ENCODE measurements around the gene PIM3.

The PIM3 gene

GRCh38 chr22:49929211-49929979, 31.2 kb upstream of the PIM3 start:
- no peak for TF ChIP-seq EZH2 (IDR thresholded peaks at IDR 0.05; ENCODE audit: borderline replicate concordance, low read depth, low read length, severe bottlenecking)
- TF ChIP-seq, protein P1, sequence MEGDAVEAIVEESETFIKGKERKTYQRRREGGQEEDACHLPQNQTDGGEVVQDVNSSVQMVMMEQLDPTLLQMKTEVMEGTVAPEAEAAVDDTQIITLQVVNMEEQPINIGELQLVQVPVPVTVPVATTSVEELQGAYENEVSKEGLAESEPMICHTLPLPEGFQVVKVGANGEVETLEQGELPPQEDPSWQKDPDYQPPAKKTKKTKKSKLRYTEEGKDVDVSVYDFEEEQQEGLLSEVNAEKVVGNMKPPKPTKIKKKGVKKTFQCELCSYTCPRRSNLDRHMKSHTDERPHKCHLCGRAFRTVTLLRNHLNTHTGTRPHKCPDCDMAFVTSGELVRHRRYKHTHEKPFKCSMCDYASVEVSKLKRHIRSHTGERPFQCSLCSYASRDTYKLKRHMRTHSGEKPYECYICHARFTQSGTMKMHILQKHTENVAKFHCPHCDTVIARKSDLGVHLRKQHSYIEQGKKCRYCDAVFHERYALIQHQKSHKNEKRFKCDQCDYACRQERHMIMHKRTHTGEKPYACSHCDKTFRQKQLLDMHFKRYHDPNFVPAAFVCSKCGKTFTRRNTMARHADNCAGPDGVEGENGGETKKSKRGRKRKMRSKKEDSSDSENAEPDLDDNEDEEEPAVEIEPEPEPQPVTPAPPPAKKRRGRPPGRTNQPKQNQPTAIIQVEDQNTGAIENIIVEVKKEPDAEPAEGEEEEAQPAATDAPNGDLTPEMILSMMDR (IDR thresholded peaks at IDR 0.05; ENCODE audit: borderline replicate concordance, extremely low read depth, low read length, poor library complexity, severe bottlenecking), result peak; percentile 86
- H3K4me3 ChIP-seq (ENCODE audit: low read depth in 1 of 2, low read length in 2 of 2), result peak overlapping the region in 1 of 2 experiments; percentile 39; a peak in 2 of 4 replicates
- no peak overlapping the region for H3K9ac ChIP-seq (ENCODE audit: low read depth, low read length)
- no peak overlapping the region for H3K27ac ChIP-seq (ENCODE audit: low read length)
- no peaks in the 10 kb centered on the region for H3K27me3 ChIP-seq (ENCODE audit: insufficient read depth, low read length, poor library complexity)
- peak overlapping the region; percentile 54 for H3K4me2 ChIP-seq (ENCODE audit: insufficient read depth, low read length)
- no peaks in the 10 kb centered on the region for H3K36me3 ChIP-seq (ENCODE audit: insufficient read depth, low read length)
- no peaks in the 10 kb centered on the region for H3K79me2 ChIP-seq (ENCODE audit: insufficient read depth, low read length)
- no peak overlapping the region; the same call in 1 of the 2 replicates for H2AFZ ChIP-seq (ENCODE audit: low read depth, low read length)
- DNase-seq, result peak; percentile 62
- H3K9me3 ChIP-seq (ENCODE audit: insufficient read depth, low read length, severe bottlenecking), result no peaks in the 10 kb centered on the region
- ATAC-seq (ENCODE audit: insufficient read depth, low read depth), result peak; percentile 83
- peaks cover 22% of the 10 kb centered on the region for H3K4me1 ChIP-seq (ENCODE audit: insufficient read depth, low read length)
- H4K20me1 ChIP-seq (ENCODE audit: insufficient read depth, low read length), result peaks cover 9% of the 10 kb centered on the region

DNA sequence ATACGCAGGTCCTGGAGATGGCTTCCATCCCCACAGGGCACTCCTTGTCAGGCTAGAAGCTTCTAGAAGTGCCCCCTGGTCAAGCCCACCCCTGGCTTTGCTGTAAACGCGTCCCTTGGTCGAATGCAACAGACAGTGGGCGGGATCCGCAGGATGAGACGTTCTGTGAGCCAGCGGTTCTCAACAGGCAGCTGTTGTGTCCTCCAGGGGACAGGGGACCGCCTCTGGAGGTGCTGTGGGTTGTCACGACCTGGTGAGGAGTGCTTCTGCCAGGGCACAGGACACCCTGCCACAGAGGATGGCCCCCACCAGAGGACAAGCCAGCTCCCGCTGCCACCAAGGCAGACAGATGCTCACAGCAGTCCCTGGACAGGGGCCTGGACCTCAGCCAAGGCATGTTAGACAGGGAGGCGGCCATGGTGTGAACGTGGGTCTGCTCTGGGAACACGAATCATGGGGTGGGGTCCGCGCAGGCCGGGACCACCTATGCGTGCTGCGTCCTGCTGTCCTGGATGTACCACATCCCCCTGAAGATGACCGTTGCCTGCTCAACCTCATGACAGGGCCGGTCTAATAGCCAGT, 30.5 kb upstream of the PIM3 start:
- Histone ChIP-seq H3K9me3 (ENCODE audit: insufficient read depth, low read length, severe bottlenecking) (no peaks in the 10 kb centered on the region), H3K9ac (ENCODE audit: low read depth, low read length) (no peak overlapping the region), H3K4me3 (ENCODE audit: low read depth in 1 of 2, low read length in 2 of 2) (peak overlapping the region in 1 of 2 experiments; percentile 39; a peak in 1 of 4 replicates), H3K4me1 (ENCODE audit: insufficient read depth, low read length) (peaks cover 22% of the 10 kb centered on the region), H4K20me1 (ENCODE audit: insufficient read depth, low read length) (peaks cover 9% of the 10 kb centered on the region), H3K27ac (ENCODE audit: low read length) (no peak overlapping the region), H3K79me2 (ENCODE audit: insufficient read depth, low read length) (no peaks in the 10 kb centered on the region), H3K27me3 (ENCODE audit: insufficient read depth, low read length, poor library complexity) (no peaks in the 10 kb centered on the region), H2AFZ (ENCODE audit: low read depth, low read length) (no peak overlapping the region), H3K36me3 (ENCODE audit: insufficient read depth, low read length) (no peaks in the 10 kb centered on the region), H3K4me2 (ENCODE audit: insufficient read depth, low read length) (peak overlapping the region; percentile 54; the same call in 1 of the 2 replicates)
- DNase-seq, result no peak
- no peak for TF ChIP-seq EZH2 (IDR thresholded peaks at IDR 0.05; ENCODE audit: borderline replicate concordance, low read depth, low read length, severe bottlenecking)
- TF ChIP-seq, protein P1 (IDR thresholded peaks at IDR 0.05; ENCODE audit: borderline replicate concordance, extremely low read depth, low read length, poor library complexity, severe bottlenecking), result no peak
- no peak for ATAC-seq (ENCODE audit: insufficient read depth, low read depth)

DNA sequence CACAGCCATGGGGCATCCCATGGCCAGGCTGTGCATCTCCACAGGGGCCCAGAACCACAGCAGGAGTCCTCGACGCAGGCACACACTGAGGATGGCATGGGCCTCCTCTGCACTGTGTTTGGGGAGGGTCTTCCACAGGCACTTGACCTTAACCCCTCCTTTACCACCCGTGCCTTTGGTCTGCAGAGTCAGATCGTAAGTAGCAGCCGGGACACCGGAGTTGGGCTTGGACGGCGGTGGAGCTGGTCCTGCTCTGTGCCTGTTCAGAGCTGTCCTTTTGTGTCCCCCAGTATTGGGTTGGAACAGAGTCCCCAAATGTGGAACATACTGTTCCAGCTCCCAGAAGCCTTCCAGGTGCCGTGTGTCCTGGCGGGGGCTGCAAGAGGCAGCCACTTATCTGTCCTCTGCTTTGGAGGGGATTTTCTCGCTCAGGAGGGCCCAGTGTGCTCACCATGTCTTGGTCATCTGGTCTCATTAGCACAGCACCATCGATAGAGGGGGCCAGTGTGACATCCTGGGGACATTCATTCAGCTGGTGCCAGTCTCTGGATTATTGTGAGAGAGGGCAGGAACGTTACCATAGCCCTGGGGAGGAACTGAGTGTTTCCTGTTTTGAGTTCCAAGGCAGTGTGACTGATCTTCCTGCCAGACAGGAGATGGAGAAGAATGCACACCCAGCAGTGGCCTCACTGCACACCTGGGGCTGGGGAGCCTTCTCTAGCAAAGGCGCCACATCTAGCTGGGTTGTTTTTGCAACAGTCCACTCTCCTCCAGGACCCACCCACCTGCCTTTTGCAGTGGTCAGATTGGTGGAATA, 29.8 kb upstream of the PIM3 start:
- no peak overlapping the region for H3K4me3 ChIP-seq (ENCODE audit: low read depth in 1 of 2, low read length in 2 of 2)
- H3K27ac ChIP-seq (ENCODE audit: low read length), result no peak overlapping the region

More for the DNA sequence above, 29.8 kb upstream of the PIM3 start:
- peaks cover 16% of the 10 kb centered on the region for H3K4me1 ChIP-seq (ENCODE audit: insufficient read depth, low read length)
- H3K79me2 ChIP-seq (ENCODE audit: insufficient read depth, low read length), result no peaks in the 10 kb centered on the region
- TF ChIP-seq EZH2 (IDR thresholded peaks at IDR 0.05; ENCODE audit: borderline replicate concordance, low read depth, low read length, severe bottlenecking), result no peak
- TF ChIP-seq, protein P1 (IDR thresholded peaks at IDR 0.05; ENCODE audit: borderline replicate concordance, extremely low read depth, low read length, poor library complexity, severe bottlenecking), result peak; percentile 55
- ATAC-seq (ENCODE audit: insufficient read depth, low read depth) (no peak), DNase-seq (peak; percentile 32)
- H3K9ac ChIP-seq (ENCODE audit: low read depth, low read length), result no peak overlapping the region
- no peaks in the 10 kb centered on the region for H3K36me3 ChIP-seq (ENCODE audit: insufficient read depth, low read length)
- H3K9me3 ChIP-seq (ENCODE audit: insufficient read depth, low read length, severe bottlenecking), result no peaks in the 10 kb centered on the region
- no peak overlapping the region for H2AFZ ChIP-seq (ENCODE audit: low read depth, low read length)
- peaks cover 9% of the 10 kb centered on the region for H4K20me1 ChIP-seq (ENCODE audit: insufficient read depth, low read length)
- no peak overlapping the region for H3K4me2 ChIP-seq (ENCODE audit: insufficient read depth, low read length)
- no peaks in the 10 kb centered on the region for H3K27me3 ChIP-seq (ENCODE audit: insufficient read depth, low read length, poor library complexity)
